K562 treated with DMSO at 1 percent for 48 hours (cell line): Measurements from ENCODE around the gene MTHFR. TPM values are rescaled to one million over a fixed set of nuclear protein-coding genes. Genes with fewer than 3 reads are reported as not detected.

Experiments used
- total RNA-seq: library from RNA; unstranded; fragments of 300-600 nt; gene quantifications from 2 replicates; pipeline ENCODE4 v1.2.3, GENCODE V29; 2022; ENCODE audit warnings: low replicate concordance; ENCODE audit errors: extremely low read depth

MTHFR gene
- 205 and 232 TPM in 2 replicates for total RNA-seq

GRCh38 chr1:11805422-11806306 lies at the start of gene MTHFR, which contains the start of gene CLCN6:
Gene MTHFR, minus strand, starts transcription at chr1:11805964. Its CDS starts 2,848 bp downstream, at chr1:11803116.
Gene CLCN6, plus strand, starts transcription at chr1:11806191. Its CDS starts 72 bp downstream, at chr1:11806263.

DNA sequence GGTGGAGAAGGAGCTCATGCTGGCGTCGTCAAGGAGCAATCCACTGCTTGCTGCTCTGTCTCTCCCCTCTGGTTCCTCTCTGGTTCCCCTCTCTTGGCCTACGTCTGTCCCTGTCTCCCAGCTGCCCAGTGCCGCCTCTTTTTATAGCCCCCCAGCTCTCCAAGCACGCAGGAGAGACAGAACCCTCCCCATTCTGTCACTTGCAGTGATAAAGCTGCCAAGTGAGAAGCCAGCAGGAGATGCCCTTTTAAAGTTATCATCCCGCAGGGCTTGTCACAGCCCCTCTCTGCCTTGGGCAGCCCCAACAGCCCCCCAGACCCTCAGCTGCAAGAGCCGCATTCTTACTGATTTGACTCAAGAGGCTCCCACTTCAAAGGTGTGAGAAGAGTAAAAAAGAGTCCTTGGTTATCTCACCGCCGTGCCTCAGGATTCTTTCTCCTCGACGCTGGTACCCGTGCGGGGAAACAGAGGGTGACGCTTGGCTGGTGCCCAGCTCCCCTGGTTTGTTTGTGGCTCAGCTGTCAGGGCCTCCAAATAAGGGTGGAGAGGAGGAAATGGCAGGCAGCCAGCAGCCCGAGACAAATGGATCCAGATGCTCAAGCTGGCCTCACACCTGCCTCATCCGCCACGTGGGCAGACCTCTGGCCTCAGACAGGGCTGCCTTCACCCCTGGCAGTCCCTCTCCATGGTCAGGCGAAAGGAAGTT lies 42.1 kb upstream of the MTHFR start, which contains the start of gene NPPA:
TSS of gene NPPA (minus strand) at position 117 of the 706 bp plus-strand sequence. CDS start at position 18, 99 bp downstream.

GRCh38 chr1:11761988-11762406 lies 43.8 kb downstream of the MTHFR start, which contains the start of gene C1orf167:
Gene C1orf167, plus strand, starts transcription at chr1:11762193. Its CDS starts 2,208 bp downstream, at chr1:11764401.

GRCh38 chr1:11735854-11736745 lies 69.7 kb downstream of the MTHFR start, which contains the start of gene AGTRAP:
Gene AGTRAP, plus strand, starts transcription at chr1:11736136. Its CDS starts 73 bp downstream, at chr1:11736209.

Other genes starting within 250 kb of the MTHFR start
- gene FBXO2, start 151.5 kb downstream of the MTHFR start, total RNA-seq, result not detected in 2 replicates
- gene FBXO44, start 151.1 kb downstream of the MTHFR start, total RNA-seq, result not detected in 2 replicates
- not detected in 2 replicates for gene FBXO6, start 141.8 kb downstream of the MTHFR start, total RNA-seq
- not detected in 2 replicates for gene MAD2L2, start 124.8 kb downstream of the MTHFR start, total RNA-seq
- not detected in 2 replicates for gene DRAXIN, start 114.3 kb downstream of the MTHFR start, total RNA-seq
- not detected in 2 replicates for gene AGTRAP, start 69.8 kb downstream of the MTHFR start, total RNA-seq
- not detected in 2 replicates for gene C1orf167, start 43.8 kb downstream of the MTHFR start, total RNA-seq
- gene CLCN6, start 227 bp upstream of the MTHFR start, total RNA-seq, result not detected in 2 replicates
- not detected in 2 replicates for gene NPPA, start 41.8 kb upstream of the MTHFR start, total RNA-seq
- gene NPPB, start 53.0 kb upstream of the MTHFR start, total RNA-seq, result not detected in 2 replicates
- gene KIAA2013, start 120.5 kb upstream of the MTHFR start, total RNA-seq, result not detected in 2 replicates
- gene PLOD1, start 128.8 kb upstream of the MTHFR start, total RNA-seq, result not detected in 2 replicates
- gene MFN2, start 174.5 kb upstream of the MTHFR start, total RNA-seq, result 158 TPM in 1 of 2 replicates, not detected in the other
- not detected in 2 replicates for gene MIIP, start 213.5 kb upstream of the MTHFR start, total RNA-seq